Esophagus muscularis mucosa (tissue), 2 donors: ENCODE measurements around the gene NCOA7.

ENCODE experiments used
- POLR2A ChIP-seq: fragments of 450-650 bp; IDR thresholded peaks from one replicate; pipeline ENCODE4 v1.6.1; 2017; ENCODE audit warnings: antibody characterized with exemption, moderate library complexity, mild to moderate bottlenecking, low read depth
- POLR2AphosphoS5 ChIP-seq, 2 donors: sonication (generic); formaldehyde crosslinking; IDR thresholded peaks; one replicate each; pipeline ENCODE4 v1.6.1; 2017; ENCODE audit warnings: antibody characterized with exemption in 2 of 2

DNA sequence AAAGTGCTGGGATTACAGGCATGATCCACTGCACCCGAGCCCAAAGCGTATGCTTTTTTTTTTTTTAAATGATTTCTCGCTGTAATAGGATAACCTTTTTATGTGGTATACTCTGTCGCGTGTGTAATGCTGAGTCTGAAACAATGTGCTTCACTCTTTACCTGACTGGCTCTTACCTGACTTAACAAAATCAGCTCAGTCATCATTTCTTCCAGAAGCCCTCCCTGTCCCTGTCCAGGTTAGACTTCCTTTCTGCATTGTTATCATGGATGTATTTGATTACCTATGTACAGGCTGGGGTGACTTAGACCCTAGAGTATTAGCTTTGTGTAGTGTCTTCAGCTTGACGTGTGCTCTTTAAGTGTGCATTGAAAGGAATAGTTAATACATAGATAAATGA is 67.1 kb downstream of the NCOA7 start:
- TF ChIP-seq POLR2AphosphoS5 (IDR thresholded peaks at IDR 0.05) = no peak
- no peak for TF ChIP-seq POLR2A
